T1000 (cell line): Measurements from ENCODE around the gene EEIG1.
"Not testable (repeated sequence)": the region's sequence is repeated elsewhere in the genome, so short reads cannot be mapped to it uniquely, and the experiment has no call there.

Source experiments
- DNase-seq: peaks from one replicate; lab custom pipeline; 2025; ENCODE audit warnings: mixed read lengths; lab: John Stamatoyannopoulos, UW

EEIG1 gene

DNA sequence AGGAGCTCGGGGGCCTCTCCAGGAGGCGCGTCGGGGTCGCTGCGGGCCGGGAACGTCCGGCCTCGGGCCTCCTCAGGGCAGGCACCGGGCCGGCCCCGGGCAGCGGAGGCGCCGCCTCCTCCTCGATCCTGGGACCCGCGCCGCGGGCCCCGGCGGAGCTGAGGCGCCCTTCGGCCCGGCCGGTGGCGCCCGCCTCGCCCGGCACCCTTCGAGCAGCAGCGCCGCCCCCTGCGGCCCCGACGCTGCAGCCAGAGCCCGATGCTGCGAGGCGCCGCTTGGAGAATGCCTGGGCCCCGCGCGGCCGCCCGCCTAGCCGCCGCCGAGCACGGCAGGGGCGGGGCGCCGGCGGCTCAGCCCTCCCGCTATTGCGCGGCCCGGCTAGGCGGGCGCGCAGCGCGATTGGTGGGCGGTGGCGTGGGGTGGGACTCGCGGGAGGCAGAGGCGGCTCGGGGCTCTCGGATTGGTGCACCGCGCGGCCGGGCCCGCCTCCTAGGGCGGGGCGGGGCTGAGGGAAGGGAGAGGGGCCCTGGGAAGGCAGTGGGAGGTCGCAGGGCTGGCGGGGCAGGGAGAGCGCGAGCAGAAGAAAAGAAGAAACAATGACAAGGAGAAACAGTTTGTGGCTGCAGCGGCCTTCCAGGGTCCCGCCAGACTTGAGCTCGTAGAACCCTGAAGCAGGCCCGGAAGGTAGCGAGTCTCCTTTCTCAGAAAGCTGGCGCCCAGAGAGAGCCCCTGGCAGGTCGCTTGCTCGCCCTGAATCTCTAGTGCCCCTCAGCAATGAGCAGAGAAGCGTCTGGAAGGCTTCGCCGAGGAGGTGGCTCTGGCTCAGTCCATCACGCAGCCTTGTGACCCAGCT, at the start of gene EEIG1:
EEIG1 (minus strand) TSS at position 284 of the 853 bp plus-strand sequence. CDS start 852 bp downstream, outside the sequence.
- DNase-seq, result peak; percentile 90

GRCh38 chr9:128027705-128028104, 46.9 kb upstream of the EEIG1 start:
- DNase-seq, result no peak

GRCh38 chr9:128026773-128027541, 46.2 kb upstream of the EEIG1 start:
- no peak for DNase-seq

GRCh38 chr9:128026255-128026772, 45.5 kb upstream of the EEIG1 start:
- no peak for DNase-seq

DNA sequence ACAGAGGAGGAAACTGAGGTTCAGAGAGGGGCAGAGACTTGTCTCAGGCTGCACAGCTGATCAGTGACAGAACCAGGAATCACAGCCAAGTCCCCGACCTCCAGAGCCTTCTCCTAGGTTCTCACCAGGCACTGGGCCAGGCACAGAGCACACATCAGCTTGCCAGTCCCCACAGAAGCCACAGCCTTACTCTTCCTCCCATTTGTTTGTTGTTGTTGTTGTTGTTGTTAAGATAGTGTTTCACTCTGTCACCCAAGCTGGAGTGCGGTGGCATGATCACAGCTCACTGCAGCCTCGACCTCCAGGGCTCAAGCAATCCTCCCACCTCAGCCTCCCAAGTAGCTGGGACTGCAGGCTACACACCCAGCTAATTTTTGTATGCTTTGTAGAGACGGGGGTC, 44.9 kb upstream of the EEIG1 start:
- no peak for DNase-seq

GRCh38 chr9:128024761-128025308, 44.0 kb upstream of the EEIG1 start:
- DNase-seq, result no peak

- DNase-seq, result not testable (repeated sequence)
Observed at GRCh38 chr9:128023671-128024070, 42.9 kb upstream of the EEIG1 start.

GRCh38 chr9:128022886-128023285, 42.1 kb upstream of the EEIG1 start:
- no peak for DNase-seq

DNA sequence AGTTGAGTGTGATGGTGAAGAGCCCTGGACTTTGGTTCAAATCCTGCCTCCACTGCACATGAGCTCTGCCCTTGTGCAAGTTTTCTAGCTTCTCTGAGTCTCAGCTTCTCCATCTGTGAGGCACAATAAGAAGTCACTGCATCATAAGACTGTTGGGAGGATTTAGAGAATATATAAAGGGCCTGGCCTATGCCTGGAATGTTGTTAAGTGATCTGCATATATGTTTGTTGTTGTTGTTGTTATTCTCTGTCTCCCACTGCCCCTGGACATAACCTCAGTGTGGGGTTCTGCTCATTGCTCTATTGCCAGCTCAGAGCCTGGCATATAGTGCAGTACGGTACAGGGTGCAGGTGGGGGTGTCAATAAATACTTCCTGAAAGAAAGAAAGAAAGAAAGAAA, 40.3 kb upstream of the EEIG1 start:
- DNase-seq, result no peak

DNA sequence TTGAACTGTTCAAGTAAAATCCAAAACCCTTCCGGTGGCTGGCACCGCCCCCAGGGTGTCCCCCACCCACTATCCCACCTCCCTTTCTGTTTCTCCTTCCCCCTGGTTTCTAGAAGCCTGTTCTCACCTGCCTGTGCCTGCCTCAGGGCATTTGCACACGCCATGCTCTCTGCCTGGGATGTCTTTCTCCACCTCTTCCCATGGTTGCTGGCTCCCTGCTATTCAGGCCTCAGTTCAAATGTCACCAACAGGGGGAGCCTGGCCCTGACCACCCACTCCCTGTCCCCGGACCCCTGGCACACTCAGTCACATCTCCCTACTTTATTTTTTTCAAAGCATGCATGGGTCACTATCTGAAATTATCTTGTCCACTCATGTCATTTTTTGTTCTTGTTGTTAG, 39.9 kb upstream of the EEIG1 start:
- DNase-seq, result no peak

DNA sequence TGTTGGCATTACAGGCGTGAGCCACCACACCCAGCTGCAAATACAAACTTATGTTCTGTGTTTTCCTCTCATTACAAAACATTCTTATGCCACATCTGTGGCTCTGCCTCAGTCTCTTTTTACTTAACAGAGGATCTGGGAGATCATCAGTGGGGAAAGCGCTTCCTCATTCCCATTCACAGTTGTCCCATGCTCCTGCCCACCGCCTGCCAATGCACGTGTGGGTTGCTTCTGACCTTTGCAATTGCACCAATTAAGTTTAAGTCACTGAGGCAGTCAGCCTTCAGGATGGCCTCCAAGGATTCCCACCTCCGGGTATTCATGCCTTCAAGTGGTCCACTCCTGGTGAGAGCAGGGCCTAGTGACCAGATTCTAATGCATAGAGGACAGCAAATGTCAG, 34.9 kb upstream of the EEIG1 start:
- DNase-seq, result no peak

GRCh38 chr9:128011071-128011817, 30.5 kb upstream of the EEIG1 start:
- DNase-seq, result no peak

DNA sequence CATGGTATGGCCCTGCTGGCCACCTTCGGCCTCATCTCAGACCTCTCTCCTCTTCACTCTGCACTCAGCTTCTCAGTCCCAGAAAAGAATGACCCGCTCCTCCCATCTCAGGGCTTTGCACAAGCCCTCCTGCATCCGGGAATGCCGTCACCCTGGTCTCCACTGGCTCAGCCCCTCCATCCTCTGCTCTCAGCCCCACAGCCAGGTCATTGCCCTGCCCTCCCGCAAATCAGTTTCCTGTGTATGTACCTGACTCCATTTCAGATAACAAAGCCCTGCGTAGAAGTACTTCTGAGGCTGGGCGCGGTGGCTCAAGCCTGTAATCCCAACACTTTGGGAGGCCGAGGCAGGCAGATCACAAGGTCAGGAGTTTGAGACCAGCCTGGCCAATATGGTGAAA, 28.9 kb upstream of the EEIG1 start:
- no peak for DNase-seq

DNA sequence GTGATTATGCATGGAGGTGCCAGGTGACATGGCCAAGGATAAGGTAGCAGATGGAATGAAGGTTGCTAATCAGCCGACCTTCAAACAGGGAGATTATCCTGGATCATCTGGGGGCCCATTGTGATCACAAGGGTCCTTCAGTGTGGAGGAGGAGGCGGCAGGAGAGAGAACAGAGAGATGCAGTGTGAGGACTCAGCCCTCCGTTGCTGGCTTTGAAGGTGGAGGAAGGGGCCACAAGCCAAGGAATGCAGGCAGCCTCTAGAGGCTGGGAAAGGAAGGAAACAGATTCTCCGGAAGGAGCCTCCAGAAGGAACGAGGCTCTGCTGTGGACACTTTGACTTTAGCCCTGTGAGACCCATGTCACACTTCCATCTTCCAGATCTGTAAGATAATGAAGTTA, 27.4 kb upstream of the EEIG1 start:
- no peak for DNase-seq

- DNase-seq, result no peak
Observed at GRCh38 chr9:128007566-128008138, 26.9 kb upstream of the EEIG1 start.

DNA sequence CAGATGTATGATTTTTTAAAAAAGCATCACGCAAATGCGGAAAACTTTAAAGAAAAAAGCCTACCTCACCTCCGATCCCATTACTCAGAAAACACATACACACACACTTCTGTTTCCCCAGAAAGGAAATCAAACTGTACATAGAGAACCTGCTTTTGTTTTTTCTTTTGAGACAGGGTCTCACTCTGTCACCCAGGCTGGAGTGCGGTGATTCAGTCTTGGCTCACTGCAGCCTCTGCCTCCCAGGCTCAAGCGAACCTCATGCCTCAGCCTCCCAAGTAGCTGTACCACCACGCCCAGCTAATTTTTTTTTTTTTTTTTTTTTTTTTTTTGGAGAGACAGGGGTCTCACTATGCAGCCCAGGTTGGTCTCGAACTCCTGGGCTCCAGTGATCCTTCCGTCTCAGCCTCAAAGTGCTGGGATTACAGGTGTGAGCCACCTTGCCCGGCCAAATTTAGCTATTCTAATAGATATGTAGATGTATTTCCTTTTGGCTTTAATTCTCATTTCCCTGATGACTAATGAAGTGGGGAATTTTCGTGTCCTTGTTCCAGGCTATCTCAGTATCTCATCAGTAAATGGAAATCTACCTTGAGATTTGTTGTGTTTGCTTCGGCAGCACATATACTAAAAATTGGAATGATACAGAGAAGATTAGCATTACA, 25.7 kb upstream of the EEIG1 start:
- DNase-seq, result no peak

- DNase-seq, result no peak
Observed at GRCh38 chr9:128005923-128006322, 25.1 kb upstream of the EEIG1 start.

DNA sequence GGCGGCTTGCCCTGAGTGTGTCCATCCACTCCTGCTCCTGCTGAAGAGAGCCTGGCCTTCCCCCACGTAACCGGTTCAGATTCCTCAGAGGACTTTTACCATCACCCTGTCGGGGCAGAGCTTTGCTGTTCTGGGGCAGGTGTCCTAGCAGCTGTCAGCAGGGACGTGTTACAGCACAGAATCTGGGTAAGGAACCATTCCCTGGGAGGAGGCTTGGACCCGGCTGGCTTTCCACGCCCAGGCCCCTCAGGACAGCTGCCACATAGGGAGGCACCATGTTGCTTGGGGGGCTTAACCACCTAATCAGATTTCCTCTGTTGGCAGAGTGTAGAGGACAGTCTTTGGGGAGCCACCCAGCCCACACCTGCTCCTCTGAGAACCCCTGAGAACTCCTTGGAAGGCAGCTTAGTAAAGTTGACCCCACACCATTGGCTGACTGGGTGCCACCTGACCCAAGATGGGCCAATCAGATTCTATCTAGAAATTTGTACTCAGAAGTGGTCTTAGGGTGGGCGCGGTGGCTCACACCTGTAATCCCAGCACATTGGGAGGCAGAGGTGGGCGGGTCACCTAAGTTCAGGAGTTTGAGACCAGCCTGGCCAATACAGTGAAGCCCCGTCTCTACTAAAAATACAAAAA, 23.3 kb upstream of the EEIG1 start:
- DNase-seq, result no peak

- DNase-seq, result no peak
Observed at GRCh38 chr9:128002959-128003358, 22.2 kb upstream of the EEIG1 start.

- DNase-seq, result no peak
Observed at GRCh38 chr9:128001779-128002298, 21.1 kb upstream of the EEIG1 start.
